ENCODE data around the gene HNRNPH1.

DNA sequence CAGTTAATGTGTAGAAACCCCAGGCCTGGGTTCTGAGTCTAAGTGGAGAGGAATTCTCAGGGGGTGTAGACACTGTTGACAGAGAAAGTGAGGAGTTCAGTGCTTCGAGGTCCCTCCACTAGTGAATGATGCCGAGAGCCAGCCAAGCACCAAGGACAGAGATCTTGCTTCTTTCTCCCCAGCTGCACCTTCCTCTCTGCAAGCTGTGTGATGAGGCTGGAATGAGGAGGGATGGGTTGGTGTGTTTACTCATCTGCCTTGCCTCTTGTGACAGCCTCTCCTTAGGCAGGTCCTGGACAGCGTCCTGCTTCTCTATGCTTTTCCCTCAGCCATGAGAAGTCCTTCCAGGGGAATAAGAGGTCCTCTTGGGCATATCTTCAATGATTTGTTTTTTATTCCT is 35.3 kb downstream of the HNRNPH1 start:
- TF ChIP-seq YY1 (IDR thresholded peaks at IDR 0.05; ENCODE audit: low read depth) (no peak), RAD21 (IDR thresholded peaks at IDR 0.05; ENCODE audit: low read depth) (no peak), CEBPB (IDR thresholded peaks at IDR 0.05) (no peak), EGR1 (IDR thresholded peaks at IDR 0.05) (no peak), EP300 (IDR thresholded peaks at IDR 0.05; ENCODE audit: borderline replicate concordance) (no peak), TAF1 (IDR thresholded peaks at IDR 0.05; ENCODE audit: low read depth) (no peak)
- TF ChIP-seq, protein P1, sequence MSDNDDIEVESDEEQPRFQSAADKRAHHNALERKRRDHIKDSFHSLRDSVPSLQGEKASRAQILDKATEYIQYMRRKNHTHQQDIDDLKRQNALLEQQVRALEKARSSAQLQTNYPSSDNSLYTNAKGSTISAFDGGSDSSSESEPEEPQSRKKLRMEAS (IDR thresholded peaks at IDR 0.05), result no peak
- TF ChIP-seq, protein P2, sequence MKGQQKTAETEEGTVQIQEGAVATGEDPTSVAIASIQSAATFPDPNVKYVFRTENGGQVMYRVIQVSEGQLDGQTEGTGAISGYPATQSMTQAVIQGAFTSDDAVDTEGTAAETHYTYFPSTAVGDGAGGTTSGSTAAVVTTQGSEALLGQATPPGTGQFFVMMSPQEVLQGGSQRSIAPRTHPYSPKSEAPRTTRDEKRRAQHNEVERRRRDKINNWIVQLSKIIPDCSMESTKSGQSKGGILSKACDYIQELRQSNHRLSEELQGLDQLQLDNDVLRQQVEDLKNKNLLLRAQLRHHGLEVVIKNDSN (IDR thresholded peaks at IDR 0.05), result no peak
